ENCODE data around the gene AGXT.

- TF ChIP-seq NFRKB (IDR thresholded peaks at IDR 0.05) (no peak), ZNF384 (IDR thresholded peaks at IDR 0.05) (no peak), ARNT (IDR thresholded peaks at IDR 0.05) (no peak), FOXM1 (IDR thresholded peaks at IDR 0.05; ENCODE audit: borderline replicate concordance) (no peak), FOXA1 (IDR thresholded peaks at IDR 0.05) (no peak), TARDBP (IDR thresholded peaks at IDR 0.05) (no peak)
These were observed 18.3 kb downstream of the AGXT start for GRCh38 chr2:240886678-240887609.

All from HEK293T (cell line).